Uterus (tissue), 2 donors: ENCODE results near the gene KRT1.
"Not testable (repeated sequence)": the region's sequence is repeated elsewhere in the genome, so short reads cannot be mapped to it uniquely, and the experiment has no call there.

Source experiments
- POLR2A ChIP-seq, 2 donors: fragments of 450-650 bp; IDR thresholded peaks; one replicate each; pipeline ENCODE4 v1.6.1; 2016; ENCODE audit warnings: antibody characterized with exemption in 2 of 2, mild to moderate bottlenecking in 1 of 2, moderate library complexity in 1 of 2
- TF ChIP-seq, protein P1 (sequence below), 4 experiments: fragments of 200-600 bp in 2 of 4; fragments of 450-650 bp in 2 of 4; sonication (generic) in 2 of 4; IDR thresholded peaks; one replicate each; pipeline ENCODE4 v1.5.1; 2016 to 2019; ENCODE audit warnings: antibody characterized with exemption in 4 of 4, mild to moderate bottlenecking in 2 of 4, moderate library complexity in 1 of 4

DNA sequence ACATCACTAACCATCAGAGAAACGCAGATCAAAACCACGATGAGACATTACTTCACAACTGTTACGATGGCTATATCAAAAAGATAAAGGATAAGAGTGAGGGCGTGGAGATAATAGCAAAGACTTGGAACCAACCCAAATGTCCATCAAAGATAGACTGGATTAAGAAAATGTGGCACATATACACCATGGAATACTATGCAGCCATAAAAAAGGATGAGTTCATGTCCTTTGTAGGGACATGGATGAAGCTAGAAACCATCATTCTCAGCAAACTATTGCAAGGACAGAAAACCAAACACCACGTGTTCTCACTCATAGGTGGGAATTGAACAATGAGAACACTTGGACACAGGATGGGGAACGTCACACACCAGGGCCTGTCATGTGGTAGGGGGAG lies 31.9 kb upstream of the KRT1 start:
- TF ChIP-seq, protein P1, sequence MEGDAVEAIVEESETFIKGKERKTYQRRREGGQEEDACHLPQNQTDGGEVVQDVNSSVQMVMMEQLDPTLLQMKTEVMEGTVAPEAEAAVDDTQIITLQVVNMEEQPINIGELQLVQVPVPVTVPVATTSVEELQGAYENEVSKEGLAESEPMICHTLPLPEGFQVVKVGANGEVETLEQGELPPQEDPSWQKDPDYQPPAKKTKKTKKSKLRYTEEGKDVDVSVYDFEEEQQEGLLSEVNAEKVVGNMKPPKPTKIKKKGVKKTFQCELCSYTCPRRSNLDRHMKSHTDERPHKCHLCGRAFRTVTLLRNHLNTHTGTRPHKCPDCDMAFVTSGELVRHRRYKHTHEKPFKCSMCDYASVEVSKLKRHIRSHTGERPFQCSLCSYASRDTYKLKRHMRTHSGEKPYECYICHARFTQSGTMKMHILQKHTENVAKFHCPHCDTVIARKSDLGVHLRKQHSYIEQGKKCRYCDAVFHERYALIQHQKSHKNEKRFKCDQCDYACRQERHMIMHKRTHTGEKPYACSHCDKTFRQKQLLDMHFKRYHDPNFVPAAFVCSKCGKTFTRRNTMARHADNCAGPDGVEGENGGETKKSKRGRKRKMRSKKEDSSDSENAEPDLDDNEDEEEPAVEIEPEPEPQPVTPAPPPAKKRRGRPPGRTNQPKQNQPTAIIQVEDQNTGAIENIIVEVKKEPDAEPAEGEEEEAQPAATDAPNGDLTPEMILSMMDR (IDR thresholded peaks at IDR 0.05), result not testable (repeated sequence)
- not testable (repeated sequence) for TF ChIP-seq POLR2A (IDR thresholded peaks at IDR 0.05)
